ENCODE results near the gene DDX27.
"Not testable (repeated sequence)": the region's sequence is repeated elsewhere in the genome, so short reads cannot be mapped to it uniquely, and the experiment has no call there.

The DDX27 gene

GRCh38 chr20:49207076-49207475, 12.1 kb upstream of the DDX27 start:
- Histone ChIP-seq H3K79me2 (ENCODE audit: control insufficient read depth, insufficient read depth, low read length, unreplicated experiment) (no peaks in the 10 kb centered on the region), H3K27me3 (ENCODE audit: insufficient read depth, low read length) (no peaks in the 10 kb centered on the region), H3K4me1 (ENCODE audit: control insufficient read depth, insufficient read depth, low read length, unreplicated experiment) (no peaks in the 10 kb centered on the region), H3K36me3 (ENCODE audit: insufficient read depth, low read length) (no peaks in the 10 kb centered on the region), H3K27ac (ENCODE audit: low read depth, low read length) (no peak overlapping the region), H3K4me3 (ENCODE audit: low read depth, low read length) (no peak overlapping the region), H2AFZ (ENCODE audit: low read length, unreplicated experiment) (no peak overlapping the region)

GRCh38 chr20:49210101-49210756, 9.0 kb upstream of the DDX27 start:
- Histone ChIP-seq H3K36me3 (ENCODE audit: insufficient read depth, low read length) (no peaks in the 10 kb centered on the region), H3K27me3 (ENCODE audit: insufficient read depth, low read length) (no peaks in the 10 kb centered on the region), H3K4me3 (ENCODE audit: low read depth, low read length) (no peak overlapping the region), H3K27ac (ENCODE audit: low read depth, low read length) (no peak overlapping the region), H3K4me1 (ENCODE audit: control insufficient read depth, insufficient read depth, low read length, unreplicated experiment) (no peaks in the 10 kb centered on the region), H3K79me2 (ENCODE audit: control insufficient read depth, insufficient read depth, low read length, unreplicated experiment) (no peaks in the 10 kb centered on the region), H2AFZ (ENCODE audit: low read length, unreplicated experiment) (no peak overlapping the region)

DNA sequence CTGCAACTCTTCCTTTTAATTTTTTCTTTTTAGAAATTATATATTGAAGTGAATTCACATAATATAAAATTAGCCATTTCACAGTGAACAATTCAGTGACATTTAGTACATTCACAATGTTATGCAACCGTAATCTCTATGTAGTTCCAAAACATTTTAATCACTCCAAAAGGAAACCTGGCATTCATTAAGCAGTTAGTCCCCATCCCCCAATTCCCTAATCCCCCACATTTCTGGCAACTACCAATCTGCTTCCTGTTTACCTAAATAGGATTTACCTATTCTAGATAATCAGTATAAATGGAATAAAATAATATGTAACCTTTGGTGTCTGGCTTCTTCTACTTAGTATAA, 8.5 kb upstream of the DDX27 start:
- no peaks in the 10 kb centered on the region for H3K36me3 ChIP-seq (ENCODE audit: insufficient read depth, low read length)
- H3K27ac ChIP-seq (ENCODE audit: low read depth, low read length) = no peak overlapping the region
- no peaks in the 10 kb centered on the region for H3K79me2 ChIP-seq (ENCODE audit: control insufficient read depth, insufficient read depth, low read length, unreplicated experiment)
- H3K4me3 ChIP-seq (ENCODE audit: low read depth, low read length) = no peak overlapping the region
- no peaks in the 10 kb centered on the region for H3K27me3 ChIP-seq (ENCODE audit: insufficient read depth, low read length)
- no peak overlapping the region for H2AFZ ChIP-seq (ENCODE audit: low read length, unreplicated experiment)
- H3K4me1 ChIP-seq (ENCODE audit: control insufficient read depth, insufficient read depth, low read length, unreplicated experiment) = no peaks in the 10 kb centered on the region

DNA sequence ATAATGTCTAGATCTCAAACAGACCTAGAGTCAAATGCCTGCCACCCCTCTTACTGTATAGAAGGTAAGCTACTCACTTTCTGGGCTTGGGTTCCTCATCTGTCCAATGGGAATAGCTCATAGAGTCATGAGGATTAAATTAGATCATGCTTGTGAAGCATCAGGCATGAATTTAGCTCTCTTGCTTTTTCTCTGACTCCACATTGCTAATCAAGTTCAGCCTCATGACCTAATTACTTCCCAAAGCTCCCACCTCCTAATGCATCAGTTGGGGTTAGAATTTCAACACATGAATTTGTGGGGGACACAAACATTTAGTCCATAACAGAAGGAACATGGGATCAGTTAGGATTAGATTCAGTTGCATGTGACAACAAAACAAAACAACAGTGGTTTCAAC, 4.6 kb upstream of the DDX27 start:
- Histone ChIP-seq H2AFZ (ENCODE audit: low read length, unreplicated experiment) (no peak overlapping the region), H3K27me3 (ENCODE audit: insufficient read depth, low read length) (no peaks in the 10 kb centered on the region)

GRCh38 chr20:49215232-49215631, 4.0 kb upstream of the DDX27 start:
- Histone ChIP-seq H3K27ac (ENCODE audit: low read depth, low read length) (no peak overlapping the region), H2AFZ (ENCODE audit: low read length, unreplicated experiment) (no peak overlapping the region), H3K4me1 (ENCODE audit: control insufficient read depth, insufficient read depth, low read length, unreplicated experiment) (peaks cover 2% of the 10 kb centered on the region), H3K79me2 (ENCODE audit: control insufficient read depth, insufficient read depth, low read length, unreplicated experiment) (peaks cover 9% of the 10 kb centered on the region), H3K27me3 (ENCODE audit: insufficient read depth, low read length) (no peaks in the 10 kb centered on the region), H3K36me3 (ENCODE audit: insufficient read depth, low read length) (no peaks in the 10 kb centered on the region), H3K4me3 (ENCODE audit: low read depth, low read length) (no peak overlapping the region)

More for the DNA sequence above, 4.6 kb upstream of the DDX27 start:
- Histone ChIP-seq H3K4me3 (ENCODE audit: low read depth, low read length) (no peak overlapping the region), H3K4me1 (ENCODE audit: control insufficient read depth, insufficient read depth, low read length, unreplicated experiment) (no peaks in the 10 kb centered on the region), H3K36me3 (ENCODE audit: insufficient read depth, low read length) (no peaks in the 10 kb centered on the region), H3K27ac (ENCODE audit: low read depth, low read length) (no peak overlapping the region), H3K79me2 (ENCODE audit: control insufficient read depth, insufficient read depth, low read length, unreplicated experiment) (peaks cover 2% of the 10 kb centered on the region)

GRCh38 chr20:49216991-49217578, 2.1 kb upstream of the DDX27 start:
- Histone ChIP-seq H3K79me2 (ENCODE audit: control insufficient read depth, insufficient read depth, low read length, unreplicated experiment) (peaks cover 19% of the 10 kb centered on the region), H3K36me3 (ENCODE audit: insufficient read depth, low read length) (no peaks in the 10 kb centered on the region), H3K4me1 (ENCODE audit: control insufficient read depth, insufficient read depth, low read length, unreplicated experiment) (peaks cover 6% of the 10 kb centered on the region), H2AFZ (ENCODE audit: low read length, unreplicated experiment) (peak overlapping the region; percentile 57), H3K27ac (ENCODE audit: low read depth, low read length) (no peak overlapping the region), H3K4me3 (ENCODE audit: low read depth, low read length) (peak overlapping the region; percentile 39; the same call in 1 of the 2 replicates), H3K27me3 (ENCODE audit: insufficient read depth, low read length) (no peaks in the 10 kb centered on the region)

DNA sequence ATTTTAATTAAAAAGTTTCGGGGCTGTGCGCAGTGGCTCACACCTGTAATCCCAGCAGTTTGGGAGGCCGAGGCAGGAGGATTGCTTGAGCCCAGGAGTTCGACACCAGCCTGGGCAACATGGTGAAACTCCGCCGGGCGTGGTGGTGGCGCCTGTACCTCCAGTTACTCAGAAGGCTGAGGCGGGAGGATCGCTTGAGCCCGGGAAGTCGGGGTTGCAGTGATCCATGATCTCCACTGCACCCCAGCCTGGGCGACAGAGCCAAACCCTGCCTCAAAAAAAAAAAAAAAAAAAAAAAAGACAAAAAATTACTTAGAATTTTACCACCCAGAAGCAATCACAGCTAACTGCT, 501 bp upstream of the DDX27 start:
- H3K27ac ChIP-seq (ENCODE audit: low read depth, low read length) = peak overlapping the region; percentile 18; the same call in 1 of the 2 replicates
- peak overlapping the region; percentile 35 for H2AFZ ChIP-seq (ENCODE audit: low read length, unreplicated experiment)
- not testable (repeated sequence) for H3K4me1 ChIP-seq (ENCODE audit: control insufficient read depth, insufficient read depth, low read length, unreplicated experiment); H3K27me3 ChIP-seq (ENCODE audit: insufficient read depth, low read length); H3K36me3 ChIP-seq (ENCODE audit: insufficient read depth, low read length)
- peaks cover 19% of the 10 kb centered on the region for H3K79me2 ChIP-seq (ENCODE audit: control insufficient read depth, insufficient read depth, low read length, unreplicated experiment)
- H3K4me3 ChIP-seq (ENCODE audit: low read depth, low read length) = peak overlapping the region; percentile 88; the same call in 1 of the 2 replicates

DNA sequence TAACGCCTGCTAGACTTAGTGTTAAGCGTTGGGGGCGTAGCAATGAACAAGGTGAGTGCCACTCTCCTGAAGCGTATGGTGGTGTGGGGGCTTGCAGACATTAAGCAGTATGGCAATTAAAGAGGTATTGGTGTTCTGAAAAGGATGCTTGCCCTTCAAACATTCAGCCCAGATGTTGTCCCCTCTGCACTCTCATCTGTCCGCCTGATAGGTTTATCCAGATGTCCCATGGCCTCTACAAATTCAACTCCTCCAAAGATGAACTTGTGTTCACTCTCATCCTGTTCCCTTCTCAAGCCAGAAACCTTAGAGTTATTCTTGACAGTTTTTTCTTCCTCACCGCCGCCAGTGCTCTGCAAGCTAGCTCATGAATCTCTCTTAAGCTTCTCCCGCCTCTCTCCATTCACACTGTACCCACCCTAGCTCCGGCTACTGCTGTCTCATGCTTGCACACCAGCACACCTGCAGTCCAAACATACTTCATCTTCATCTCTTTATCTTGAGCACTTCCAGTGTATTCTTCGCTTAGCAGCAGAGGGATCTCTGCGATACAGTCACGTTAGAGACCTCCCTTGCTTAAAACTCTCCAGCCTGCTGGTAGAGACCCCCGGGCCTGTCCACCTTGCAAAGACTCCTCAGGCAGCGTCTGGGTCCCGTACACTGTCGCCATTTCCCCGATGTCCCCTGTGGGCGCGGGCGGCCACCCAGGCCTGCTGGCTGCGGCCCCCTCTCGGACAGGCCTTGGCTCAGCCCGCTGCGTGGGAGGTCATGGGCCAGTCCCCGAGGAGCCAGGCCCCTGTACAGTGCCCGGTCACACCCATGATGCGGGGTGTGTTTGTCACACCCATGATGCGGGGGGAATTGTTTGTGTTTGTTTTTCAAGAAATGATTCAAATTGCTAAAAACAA, 962 bp downstream of the DDX27 start:
- H3K79me2 ChIP-seq (ENCODE audit: control insufficient read depth, insufficient read depth, low read length, unreplicated experiment) = peaks cover 19% of the 10 kb centered on the region
- H3K36me3 ChIP-seq (ENCODE audit: insufficient read depth, low read length) = peaks cover 12% of the 10 kb centered on the region
- H2AFZ ChIP-seq (ENCODE audit: low read length, unreplicated experiment) = peak overlapping the region; percentile 77
- H3K4me3 ChIP-seq (ENCODE audit: low read depth, low read length) = peak overlapping the region; percentile 88
- H3K27ac ChIP-seq (ENCODE audit: low read depth, low read length) = peak overlapping the region; percentile 52; the same call in 1 of the 2 replicates
- H3K27me3 ChIP-seq (ENCODE audit: insufficient read depth, low read length) = no peaks in the 10 kb centered on the region
- H3K4me1 ChIP-seq (ENCODE audit: control insufficient read depth, insufficient read depth, low read length, unreplicated experiment) = peaks cover 6% of the 10 kb centered on the region

DNA sequence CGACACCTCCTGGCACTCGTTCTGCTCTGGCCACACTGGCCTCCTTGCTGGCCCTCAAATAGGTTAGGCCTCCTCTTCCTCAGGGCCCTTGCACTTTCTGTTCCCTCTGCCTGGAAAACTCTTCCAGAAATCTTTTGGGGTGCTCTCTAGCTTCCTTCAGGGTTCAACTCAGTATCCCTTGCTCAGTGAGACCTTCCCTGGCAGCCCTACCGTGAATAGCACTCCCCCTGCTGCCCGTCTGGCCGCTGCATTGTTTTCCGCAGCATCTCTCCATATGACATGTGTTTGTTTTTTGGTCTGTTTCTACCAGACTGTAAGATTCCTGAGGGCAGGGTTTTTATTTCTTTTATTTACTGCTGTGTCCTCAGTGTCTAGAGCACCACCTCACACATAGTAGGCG, 6.7 kb downstream of the DDX27 start:
- H3K27ac ChIP-seq (ENCODE audit: low read depth, low read length) = no peak overlapping the region
- H3K36me3 ChIP-seq (ENCODE audit: insufficient read depth, low read length) = peaks cover 28% of the 10 kb centered on the region
- peaks cover 4% of the 10 kb centered on the region for H3K79me2 ChIP-seq (ENCODE audit: control insufficient read depth, insufficient read depth, low read length, unreplicated experiment)
- H3K27me3 ChIP-seq (ENCODE audit: insufficient read depth, low read length) = no peaks in the 10 kb centered on the region
- H2AFZ ChIP-seq (ENCODE audit: low read length, unreplicated experiment) = no peak overlapping the region
- no peak overlapping the region for H3K4me3 ChIP-seq (ENCODE audit: low read depth, low read length)
- H3K4me1 ChIP-seq (ENCODE audit: control insufficient read depth, insufficient read depth, low read length, unreplicated experiment) = no peaks in the 10 kb centered on the region

DNA sequence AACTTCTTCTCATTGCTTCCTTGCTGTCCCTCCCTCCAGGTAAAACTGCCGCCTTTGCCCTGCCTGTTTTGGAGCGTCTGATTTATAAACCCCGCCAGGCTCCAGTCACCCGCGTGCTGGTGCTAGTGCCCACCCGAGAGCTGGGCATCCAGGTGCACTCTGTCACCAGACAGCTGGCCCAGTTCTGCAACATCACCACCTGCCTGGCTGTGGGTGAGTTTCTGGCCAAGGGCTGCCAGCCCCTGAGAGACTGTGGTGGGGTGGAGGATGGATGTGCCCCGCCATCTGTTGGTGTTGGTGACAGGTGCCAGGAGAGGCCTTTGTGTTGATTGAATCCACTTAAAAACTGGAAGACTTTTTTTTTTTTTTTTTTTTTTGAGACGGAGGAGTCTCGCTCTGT, 9.5 kb downstream of the DDX27 start:
- no peaks in the 10 kb centered on the region for H3K79me2 ChIP-seq (ENCODE audit: control insufficient read depth, insufficient read depth, low read length, unreplicated experiment)
- H3K27ac ChIP-seq (ENCODE audit: low read depth, low read length) = no peak overlapping the region
- no peak overlapping the region for H3K4me3 ChIP-seq (ENCODE audit: low read depth, low read length)
- H2AFZ ChIP-seq (ENCODE audit: low read length, unreplicated experiment) = no peak overlapping the region
- H3K36me3 ChIP-seq (ENCODE audit: insufficient read depth, low read length) = peaks cover 33% of the 10 kb centered on the region; the same call in 1 of the 2 replicates
- H3K4me1 ChIP-seq (ENCODE audit: control insufficient read depth, insufficient read depth, low read length, unreplicated experiment) = no peaks in the 10 kb centered on the region
- H3K27me3 ChIP-seq (ENCODE audit: insufficient read depth, low read length) = no peaks in the 10 kb centered on the region

Measured in ACC112 (cell line).